Measurements from ENCODE around the gene HCCS.

GRCh38 chrX:11117745-11118144 is 6.6 kb downstream of the HCCS start:
- TF ChIP-seq POLR2AphosphoS5 (IDR thresholded peaks at IDR 0.05; ENCODE audit: low read depth) (no peak), GABPA (IDR thresholded peaks at IDR 0.05; ENCODE audit: low read depth) (no peak), REST (IDR thresholded peaks at IDR 0.05; ENCODE audit: insufficient replicate concordance, low read depth) (no peak)
- TF ChIP-seq, protein P1, sequence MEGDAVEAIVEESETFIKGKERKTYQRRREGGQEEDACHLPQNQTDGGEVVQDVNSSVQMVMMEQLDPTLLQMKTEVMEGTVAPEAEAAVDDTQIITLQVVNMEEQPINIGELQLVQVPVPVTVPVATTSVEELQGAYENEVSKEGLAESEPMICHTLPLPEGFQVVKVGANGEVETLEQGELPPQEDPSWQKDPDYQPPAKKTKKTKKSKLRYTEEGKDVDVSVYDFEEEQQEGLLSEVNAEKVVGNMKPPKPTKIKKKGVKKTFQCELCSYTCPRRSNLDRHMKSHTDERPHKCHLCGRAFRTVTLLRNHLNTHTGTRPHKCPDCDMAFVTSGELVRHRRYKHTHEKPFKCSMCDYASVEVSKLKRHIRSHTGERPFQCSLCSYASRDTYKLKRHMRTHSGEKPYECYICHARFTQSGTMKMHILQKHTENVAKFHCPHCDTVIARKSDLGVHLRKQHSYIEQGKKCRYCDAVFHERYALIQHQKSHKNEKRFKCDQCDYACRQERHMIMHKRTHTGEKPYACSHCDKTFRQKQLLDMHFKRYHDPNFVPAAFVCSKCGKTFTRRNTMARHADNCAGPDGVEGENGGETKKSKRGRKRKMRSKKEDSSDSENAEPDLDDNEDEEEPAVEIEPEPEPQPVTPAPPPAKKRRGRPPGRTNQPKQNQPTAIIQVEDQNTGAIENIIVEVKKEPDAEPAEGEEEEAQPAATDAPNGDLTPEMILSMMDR (IDR thresholded peaks at IDR 0.05; ENCODE audit: insufficient read depth, low read length), result no peak

All from HL-60 (cell line).